Measurements from ENCODE around the gene TECR. TPM values are rescaled to one million over a fixed set of nuclear protein-coding genes. Genes with fewer than 3 reads are reported as not detected.

TECR gene
- total RNA-seq, 2 experiments from 2014 or later = 102 to 105 TPM

DNA sequence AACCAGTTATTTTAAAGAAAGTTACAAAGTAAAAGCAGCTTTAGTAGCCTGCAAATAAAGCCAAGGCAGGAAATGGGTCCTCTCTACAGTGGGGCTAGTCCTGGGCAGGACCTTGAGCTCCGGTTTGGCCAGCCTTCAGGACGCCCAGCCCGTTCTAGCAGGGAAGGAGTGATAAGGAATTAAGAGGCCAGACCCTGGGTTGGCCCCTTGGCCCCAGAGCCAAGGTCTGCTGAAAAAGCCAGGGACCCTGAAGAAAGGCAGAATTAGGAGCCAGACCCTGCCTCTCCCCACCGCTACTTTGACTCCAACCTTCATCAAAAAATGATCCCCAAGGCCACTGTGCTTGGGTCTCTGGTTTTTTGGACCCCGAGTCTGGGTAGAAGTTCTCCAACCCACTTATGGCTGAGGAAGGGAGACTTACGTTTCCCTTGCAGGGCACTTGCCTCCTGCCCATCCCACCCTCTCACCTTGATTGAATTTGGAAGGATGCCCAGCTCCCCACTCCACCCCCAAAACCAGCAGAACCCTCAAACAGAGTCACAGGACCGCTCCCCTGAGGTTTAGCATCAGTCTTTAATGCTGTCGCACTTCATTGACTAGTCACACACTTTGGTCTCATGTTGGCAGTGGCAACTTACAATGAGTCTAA is 15.1 kb upstream of the TECR start:
- peak overlapping the region; percentile 89 for H3K4me3 Mint-ChIP-seq
- no peaks in the 10 kb centered on the region for H3K9me3 Mint-ChIP-seq
- peaks cover 55% of the 10 kb centered on the region for H3K4me1 Mint-ChIP-seq (ENCODE audit: low read depth)
- CTCF ChIA-PET = interaction anchor here (1.3 kb wide), 1 partner anchor 12 kb away, joined by 3 read pairs; no protein-coding TSS in a partner anchor
- intact Hi-C loops (cut with micrococcal nuclease) = no loop called here
- no peaks in the 10 kb centered on the region for H3K27me3 Mint-ChIP-seq (ENCODE audit: low read depth)
- H3K36me3 Mint-ChIP-seq (ENCODE audit: low read depth) = peaks cover 36% of the 10 kb centered on the region
- no peak for DNase-seq
- peak overlapping the region; percentile 83 for H3K27ac Mint-ChIP-seq

DNA sequence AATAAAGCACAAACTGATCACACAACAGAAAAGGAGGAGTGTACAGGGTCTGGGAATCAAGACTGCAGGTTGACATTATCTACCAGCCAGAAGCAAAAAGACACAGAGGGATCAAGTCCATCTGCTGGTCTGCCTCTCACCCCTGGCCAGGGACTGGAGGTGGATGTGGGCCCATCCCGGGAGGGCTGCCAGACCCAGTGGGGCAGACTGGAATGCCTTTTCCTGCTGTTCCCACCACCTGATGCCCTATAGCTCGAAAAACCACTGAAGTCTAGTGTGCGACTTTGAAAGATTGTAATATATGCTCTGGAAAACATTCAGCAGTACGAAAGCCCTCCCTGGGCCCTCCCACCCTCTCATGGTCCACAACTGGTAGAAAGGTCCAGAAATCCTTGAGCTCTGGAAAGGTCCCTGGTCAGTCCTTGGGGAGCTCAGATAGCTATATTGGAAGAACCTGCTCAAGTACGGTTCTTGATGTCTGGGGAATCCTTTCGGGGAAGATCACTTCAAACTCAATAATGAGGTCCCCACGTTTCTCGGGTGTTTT is 13.8 kb upstream of the TECR start:
- H3K27ac Mint-ChIP-seq = peak overlapping the region; percentile 83
- no peaks in the 10 kb centered on the region for H3K9me3 Mint-ChIP-seq
- DNase-seq = no peak
- peaks cover 36% of the 10 kb centered on the region for H3K36me3 Mint-ChIP-seq (ENCODE audit: low read depth)
- no peaks in the 10 kb centered on the region for H3K27me3 Mint-ChIP-seq (ENCODE audit: low read depth)
- intact Hi-C loops (cut with micrococcal nuclease) = loop anchor here (5.0 kb wide), 1 partner anchor 172 kb away; no protein-coding TSS in a partner anchor
- peak overlapping the region; percentile 89 for H3K4me3 Mint-ChIP-seq
- H3K4me1 Mint-ChIP-seq (ENCODE audit: low read depth) = peaks cover 56% of the 10 kb centered on the region
- CTCF ChIA-PET = interaction anchor here (0.6 to 1.2 kb wide), 4 partner anchors 10 to 37 kb away, joined by 3 to 5 read pairs (median 4); no protein-coding TSS in a partner anchor

DNA sequence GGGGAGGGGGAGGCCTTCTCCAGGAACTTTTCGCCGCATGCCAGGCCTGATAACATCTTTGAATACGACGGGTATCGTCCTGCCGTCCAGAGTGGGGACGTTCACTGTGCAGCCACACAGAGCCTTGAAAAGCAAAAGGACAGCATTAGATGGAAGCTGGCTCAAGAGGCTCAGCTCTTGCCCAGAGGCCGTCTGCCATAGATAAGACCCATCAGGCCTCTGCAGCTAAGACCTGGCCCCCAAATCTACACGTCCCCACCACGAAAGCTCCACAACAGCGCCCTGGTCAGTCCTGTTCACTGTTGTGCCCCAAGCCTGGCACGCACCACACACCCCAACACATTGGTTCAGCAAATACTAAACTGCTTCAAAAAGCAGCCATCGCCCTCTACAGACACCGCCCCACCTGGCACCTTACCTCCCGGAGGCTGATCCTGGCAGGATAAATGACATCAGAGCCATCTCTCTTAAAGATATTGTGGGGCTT is 13.3 kb upstream of the TECR start:
- H3K36me3 Mint-ChIP-seq (ENCODE audit: low read depth) = peaks cover 36% of the 10 kb centered on the region
- H3K27ac Mint-ChIP-seq = peak overlapping the region; percentile 83
- peaks cover 51% of the 10 kb centered on the region for H3K4me1 Mint-ChIP-seq (ENCODE audit: low read depth)
- H3K27me3 Mint-ChIP-seq (ENCODE audit: low read depth) = no peaks in the 10 kb centered on the region
- intact Hi-C loops (cut with micrococcal nuclease) = loop anchor here (5.0 kb wide), 1 partner anchor 171 kb away; no protein-coding TSS in a partner anchor
- CTCF ChIA-PET = interaction anchor here (0.6 to 1.2 kb wide), 5 partner anchors 9 to 37 kb away, joined by 3 to 5 read pairs (median 4); no protein-coding TSS in a partner anchor
- peak overlapping the region; percentile 89 for H3K4me3 Mint-ChIP-seq
- DNase-seq = no peak
- no peaks in the 10 kb centered on the region for H3K9me3 Mint-ChIP-seq

DNA sequence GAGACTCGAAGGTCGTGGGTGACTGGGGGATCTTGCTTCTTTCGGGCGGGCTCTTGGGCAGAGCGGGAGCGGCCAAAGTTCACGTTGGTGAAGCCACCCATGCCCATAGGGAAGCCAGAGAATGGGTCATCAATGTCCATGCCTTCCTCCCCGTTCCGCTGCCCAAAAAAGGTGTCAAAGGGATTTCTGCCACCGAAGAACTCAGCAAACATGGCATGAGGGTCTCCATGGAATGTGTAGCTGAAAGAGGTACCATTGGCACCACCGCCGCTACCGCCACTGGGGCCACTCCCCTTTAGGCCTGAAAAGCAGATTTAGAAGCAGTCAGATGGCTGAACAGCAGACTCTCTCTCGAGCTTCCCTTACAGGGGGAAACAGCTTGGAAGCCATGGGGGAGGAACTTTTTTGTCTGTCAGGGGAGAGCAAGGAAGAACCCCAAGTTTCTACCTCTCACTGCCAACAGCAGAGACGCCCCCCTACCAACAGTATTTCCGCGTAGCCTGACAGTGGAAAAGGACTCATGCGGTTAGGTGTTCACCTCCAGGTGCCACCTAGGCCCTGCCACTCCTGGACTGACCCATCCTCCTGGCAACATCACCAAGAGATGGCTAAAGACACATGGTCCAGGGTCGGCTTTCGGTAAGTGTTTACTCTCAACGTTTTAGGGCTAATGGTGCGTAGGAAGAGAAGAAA is 12.5 kb upstream of the TECR start:
- Mint-ChIP-seq H3K36me3 (ENCODE audit: low read depth) (peaks cover 36% of the 10 kb centered on the region), H3K9me3 (no peaks in the 10 kb centered on the region), H3K27me3 (ENCODE audit: low read depth) (no peaks in the 10 kb centered on the region), H3K4me1 (ENCODE audit: low read depth) (peaks cover 53% of the 10 kb centered on the region), H3K27ac (peak overlapping the region; percentile 83), H3K4me3 (peak overlapping the region; percentile 89)
- DNase-seq = no peak
- intact Hi-C loops (cut with micrococcal nuclease) = loop anchor here (5.0 kb wide), 1 partner anchor 170 kb away; no protein-coding TSS in a partner anchor
- CTCF ChIA-PET = interaction anchor here (0.6 to 1.0 kb wide), 5 partner anchors 10 to 37 kb away, joined by 3 to 6 read pairs (median 3); no protein-coding TSS in a partner anchor

DNA sequence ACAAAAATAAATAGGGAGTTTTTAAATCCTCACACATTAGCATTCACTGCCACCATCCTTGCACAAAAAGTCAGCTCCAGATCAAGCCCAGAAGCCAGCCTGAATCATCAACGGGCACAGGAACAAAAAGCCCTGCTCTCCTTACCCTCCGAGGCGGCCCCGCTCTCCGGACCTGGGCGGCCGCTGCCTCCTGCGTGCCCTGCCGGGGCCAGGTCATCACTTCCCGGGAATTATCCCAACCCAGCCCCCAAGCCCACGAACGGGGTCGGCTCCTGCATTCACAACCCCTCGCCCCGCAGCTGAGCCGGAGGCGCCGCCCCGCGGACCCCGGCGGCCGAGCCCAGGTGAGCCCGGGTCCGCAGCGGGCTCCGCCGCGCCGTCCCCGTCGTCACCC is 12.0 kb upstream of the TECR start:
- CTCF ChIA-PET = interaction anchor here (0.6 to 1.7 kb wide), 5 partner anchors 11 to 38 kb away, joined by 3 to 6 read pairs (median 3); no protein-coding TSS in a partner anchor
- H3K4me3 Mint-ChIP-seq = peak overlapping the region; percentile 89
- H3K4me1 Mint-ChIP-seq (ENCODE audit: low read depth) = peaks cover 58% of the 10 kb centered on the region
- H3K27me3 Mint-ChIP-seq (ENCODE audit: low read depth) = no peaks in the 10 kb centered on the region
- peaks cover 36% of the 10 kb centered on the region for H3K36me3 Mint-ChIP-seq (ENCODE audit: low read depth)
- H3K27ac Mint-ChIP-seq = peak overlapping the region; percentile 83
- H3K9me3 Mint-ChIP-seq = no peaks in the 10 kb centered on the region
- intact Hi-C loops (cut with micrococcal nuclease) = loop anchor here (5.0 kb wide), 1 partner anchor 170 kb away; no protein-coding TSS in a partner anchor
- DNase-seq = no peak

DNA sequence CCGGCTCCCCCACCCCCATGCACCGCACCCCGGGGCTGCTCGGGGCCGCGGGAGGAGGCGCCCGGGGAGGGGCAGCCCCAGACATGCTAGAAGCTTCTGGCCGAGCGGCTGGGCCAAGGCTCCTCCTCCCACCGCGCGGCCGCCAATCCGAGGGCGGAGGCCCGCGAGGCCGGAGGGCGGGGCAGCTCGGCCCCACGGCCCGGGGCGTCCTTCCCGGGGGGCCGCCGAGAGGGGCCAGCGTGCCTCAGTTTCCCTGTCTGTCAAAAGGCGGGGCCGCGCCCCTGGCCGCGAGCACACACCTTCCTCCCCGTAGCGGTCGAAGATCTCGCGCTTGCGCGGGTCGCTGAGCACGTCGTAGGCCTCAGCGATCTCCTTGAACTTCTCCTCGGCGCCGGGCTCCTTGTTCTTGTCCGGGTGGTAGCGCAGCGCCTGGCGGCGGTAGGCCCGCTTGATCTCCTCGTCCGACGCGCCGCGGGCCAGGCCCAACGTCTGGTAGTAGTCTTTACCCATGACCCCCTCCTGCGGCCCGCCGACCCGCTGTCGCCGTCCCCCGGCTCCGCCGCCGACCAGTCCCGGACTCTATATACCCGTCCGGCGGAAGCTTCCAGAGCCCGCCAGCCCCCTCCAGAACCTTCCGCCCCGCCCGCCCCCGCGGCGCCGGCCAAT is 11.4 kb upstream of the TECR start, which contains the start of gene DNAJB1:
Gene DNAJB1, minus strand, starts transcription at position 558 of the 666 bp plus-strand sequence. Its CDS starts 48 bp downstream, at position 510.
- Mint-ChIP-seq H3K27ac (peak within 1 kb of the TSS; percentile 92), H3K36me3 (ENCODE audit: low read depth) (peaks cover 36% of the 10 kb centered on the region)

DNA sequence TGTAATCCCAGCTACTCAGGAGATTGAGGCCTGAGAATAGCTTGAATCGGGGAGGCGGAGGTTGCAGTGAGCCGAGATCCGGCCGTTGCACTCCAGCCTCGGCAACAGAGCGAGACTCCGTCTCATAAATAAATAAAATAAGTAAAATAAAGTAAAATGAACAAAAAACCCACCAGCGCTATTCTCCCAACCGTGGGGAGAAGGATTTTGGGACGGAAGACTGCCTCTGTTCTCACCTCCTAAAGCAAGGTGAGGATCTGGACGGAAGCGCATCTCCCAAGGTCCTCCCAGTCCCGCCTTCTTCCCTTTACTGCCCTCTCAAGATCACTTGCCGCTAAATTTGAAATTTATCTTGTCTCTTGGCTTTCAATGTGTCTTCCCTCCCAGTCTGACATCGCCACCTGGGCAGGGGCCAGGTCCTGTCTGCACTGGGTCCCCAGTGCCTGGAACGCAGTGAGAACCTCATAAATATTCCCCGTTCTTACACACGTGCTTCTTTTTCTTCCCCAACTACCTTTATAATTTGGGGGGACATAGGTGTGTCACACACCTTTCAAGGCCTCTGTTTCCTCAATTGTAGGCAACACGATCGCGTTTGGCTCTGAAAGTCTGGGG is 10.0 kb upstream of the TECR start:
- Mint-ChIP-seq H3K9me3 (no peaks in the 10 kb centered on the region), H3K4me3 (peak overlapping the region; percentile 84), H3K36me3 (ENCODE audit: low read depth) (peaks cover 34% of the 10 kb centered on the region), H3K4me1 (ENCODE audit: low read depth) (peaks cover 71% of the 10 kb centered on the region), H3K27ac (peak overlapping the region; percentile 91), H3K27me3 (ENCODE audit: low read depth) (no peaks in the 10 kb centered on the region)
- no peak for DNase-seq
- intact Hi-C loops (cut with micrococcal nuclease) = loop anchor here (5.0 kb wide), 1 partner anchor 168 kb away; no protein-coding TSS in a partner anchor
- CTCF ChIA-PET = interaction anchor here (1.2 to 1.4 kb wide), 2 partner anchors 14 to 39 kb away, joined by 3 to 4 read pairs; no protein-coding TSS in a partner anchor

More for the DNA sequence above, 11.4 kb upstream of the TECR start, which contains the start of gene DNAJB1:
- no peaks in the 10 kb centered on the region for H3K27me3 Mint-ChIP-seq (ENCODE audit: low read depth)
- peak within 1 kb of the TSS; percentile 89 for H3K4me3 Mint-ChIP-seq
- no peaks in the 10 kb centered on the region for H3K9me3 Mint-ChIP-seq
- CTCF ChIA-PET = interaction anchor here (0.6 to 1.7 kb wide), 4 partner anchors 11 to 39 kb away, joined by 3 to 6 read pairs (median 4); no protein-coding TSS in a partner anchor
- peak; percentile 70 for DNase-seq
- peaks cover 63% of the 10 kb centered on the region for H3K4me1 Mint-ChIP-seq (ENCODE audit: low read depth)
- intact Hi-C loops (cut with micrococcal nuclease) = loop anchor here (1.0 to 5.0 kb wide), 6 partner anchors 11 to 381 kb away; partner anchors contain the start of genes DDX39A and TECR

DNA sequence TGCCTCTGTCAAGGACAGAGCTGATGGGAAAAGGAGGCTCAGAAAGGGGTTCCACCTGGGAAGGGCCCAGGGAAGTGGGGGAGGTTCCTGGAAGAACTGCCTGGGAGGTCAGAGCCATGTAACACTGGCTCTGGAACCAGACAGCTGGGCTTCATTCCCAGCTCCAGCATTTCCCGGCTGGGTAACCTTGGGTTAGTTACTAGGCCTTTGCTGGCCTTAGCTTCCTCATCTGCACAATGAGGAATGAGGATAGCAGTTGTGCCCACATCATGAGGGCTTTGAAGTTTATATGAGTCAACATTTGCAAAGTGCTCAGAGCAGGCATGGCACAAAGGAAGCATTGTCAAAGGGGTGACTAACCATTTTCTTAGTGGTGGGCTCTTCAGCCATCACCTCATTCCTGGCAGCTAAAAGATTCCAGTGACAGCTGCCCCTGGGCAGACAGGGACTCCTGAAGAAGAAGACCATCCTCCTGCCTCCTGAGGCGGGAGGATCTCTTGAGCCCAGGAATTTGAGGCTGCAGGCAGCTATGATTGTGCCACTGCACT is 9.5 kb upstream of the TECR start:
- Mint-ChIP-seq H3K4me3 (peak overlapping the region; percentile 84), H3K36me3 (ENCODE audit: low read depth) (peaks cover 28% of the 10 kb centered on the region), H3K9me3 (no peaks in the 10 kb centered on the region), H3K27ac (peak overlapping the region; percentile 91), H3K27me3 (ENCODE audit: low read depth) (no peaks in the 10 kb centered on the region), H3K4me1 (ENCODE audit: low read depth) (peaks cover 65% of the 10 kb centered on the region)
- DNase-seq = peak; percentile 55
- CTCF ChIA-PET = interaction anchor here (1.4 kb wide), 1 partner anchor 14 kb away, joined by 4 read pairs; no protein-coding TSS in a partner anchor
- intact Hi-C loops (cut with micrococcal nuclease) = loop anchor here (5.0 kb wide), 2 partner anchors 138 to 167 kb away; partner anchors contain the start of gene ADGRE5

DNA sequence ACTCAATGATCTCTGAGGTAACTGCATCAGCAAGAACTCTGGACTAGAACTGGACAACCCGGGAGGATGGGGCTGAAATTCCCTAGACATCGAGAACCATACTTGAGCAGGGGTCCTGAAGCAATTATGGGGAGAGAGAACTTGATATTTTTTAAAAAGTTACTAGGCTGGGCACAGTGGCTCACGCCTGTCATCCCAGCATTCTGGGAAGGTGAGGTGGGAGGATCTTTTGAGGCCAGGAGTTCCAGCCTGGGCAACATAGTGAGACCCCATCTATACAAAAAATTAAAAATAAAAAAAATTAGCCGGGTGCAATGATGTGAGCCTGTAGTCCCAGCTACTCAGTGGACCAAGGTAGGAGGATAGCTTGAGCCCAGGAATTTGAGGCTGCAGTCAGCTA is 8.9 kb upstream of the TECR start:
- no peak for DNase-seq

DNA sequence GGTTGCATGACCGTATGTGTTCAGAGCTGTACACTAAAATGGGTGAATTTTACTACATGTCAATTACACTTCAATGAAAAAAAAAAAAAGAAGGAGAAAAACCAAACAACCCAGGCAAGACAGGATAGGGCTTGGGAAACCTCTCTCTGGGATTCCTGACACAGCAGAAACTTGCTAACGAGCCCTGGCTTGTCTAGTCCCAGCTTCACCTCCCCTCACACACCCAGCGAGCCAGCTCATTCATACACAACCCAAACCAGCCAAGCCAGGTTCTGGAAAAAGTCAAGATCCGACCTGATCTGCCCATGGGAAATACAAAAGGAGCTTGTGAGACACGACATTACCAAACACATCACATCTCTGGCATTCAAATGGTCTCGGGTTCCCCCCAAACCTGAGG is 3.7 kb upstream of the TECR start:
- peaks cover 1% of the 10 kb centered on the region for H3K36me3 Mint-ChIP-seq (ENCODE audit: low read depth)
- DNase-seq = no peak
- CTCF ChIA-PET = interaction anchor here (0.5 to 1.0 kb wide), 7 partner anchors 13 to 42 kb away, joined by 3 to 4 read pairs (median 3); no protein-coding TSS in a partner anchor
- peaks cover 46% of the 10 kb centered on the region for H3K4me1 Mint-ChIP-seq (ENCODE audit: low read depth)
- no peak overlapping the region for H3K27ac Mint-ChIP-seq
- H3K9me3 Mint-ChIP-seq = no peaks in the 10 kb centered on the region
- intact Hi-C loops (cut with micrococcal nuclease) = no loop called here
- H3K27me3 Mint-ChIP-seq (ENCODE audit: low read depth) = no peaks in the 10 kb centered on the region
- no peak overlapping the region for H3K4me3 Mint-ChIP-seq

More for the DNA sequence above, 8.9 kb upstream of the TECR start:
- peaks cover 59% of the 10 kb centered on the region for H3K4me1 Mint-ChIP-seq (ENCODE audit: low read depth)
- H3K36me3 Mint-ChIP-seq (ENCODE audit: low read depth) = peaks cover 22% of the 10 kb centered on the region
- H3K27ac Mint-ChIP-seq = peak overlapping the region; percentile 91
- CTCF ChIA-PET = interaction anchor here (0.7 to 1.1 kb wide), 2 partner anchors 15 to 159 kb away, joined by 4 read pairs; no protein-coding TSS in a partner anchor
- no peaks in the 10 kb centered on the region for H3K9me3 Mint-ChIP-seq
- H3K4me3 Mint-ChIP-seq = no peak overlapping the region
- intact Hi-C loops (cut with micrococcal nuclease) = loop anchor here (5.0 kb wide), 1 partner anchor 138 kb away; the partner anchor contains the start of gene ADGRE5
- H3K27me3 Mint-ChIP-seq (ENCODE audit: low read depth) = no peaks in the 10 kb centered on the region
